ENCODE data around the gene S100A4.

DNA sequence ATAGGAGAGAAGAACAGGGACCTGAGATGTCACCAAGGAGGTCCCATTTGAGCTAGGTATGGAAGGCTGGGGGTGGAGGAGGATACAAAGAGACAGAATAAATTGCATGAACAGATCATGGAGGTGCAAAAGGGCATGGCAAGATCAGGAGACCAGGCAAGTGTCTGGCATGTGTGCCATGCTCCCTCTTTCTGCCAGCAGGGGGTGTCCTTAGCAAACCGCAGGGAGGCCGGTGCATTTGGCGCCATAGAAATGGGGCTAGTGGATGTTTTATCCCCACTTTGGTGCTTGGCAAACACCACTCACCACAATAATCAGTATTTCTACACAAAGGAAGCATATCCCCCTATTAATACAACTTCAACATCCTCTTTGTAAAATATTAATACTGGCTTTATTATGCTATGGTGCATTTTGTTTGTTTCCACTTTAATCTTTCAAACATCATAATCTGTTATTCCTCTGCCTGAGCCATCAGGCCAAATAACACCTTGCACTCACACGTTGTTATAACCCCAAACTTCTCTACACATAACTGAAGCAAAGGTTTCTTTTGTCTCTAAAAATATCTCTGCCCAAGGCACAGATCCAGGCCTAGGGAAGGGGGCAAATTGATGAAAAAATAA lies 35.8 kb downstream of the S100A4 start:
- TF ChIP-seq, protein P1, sequence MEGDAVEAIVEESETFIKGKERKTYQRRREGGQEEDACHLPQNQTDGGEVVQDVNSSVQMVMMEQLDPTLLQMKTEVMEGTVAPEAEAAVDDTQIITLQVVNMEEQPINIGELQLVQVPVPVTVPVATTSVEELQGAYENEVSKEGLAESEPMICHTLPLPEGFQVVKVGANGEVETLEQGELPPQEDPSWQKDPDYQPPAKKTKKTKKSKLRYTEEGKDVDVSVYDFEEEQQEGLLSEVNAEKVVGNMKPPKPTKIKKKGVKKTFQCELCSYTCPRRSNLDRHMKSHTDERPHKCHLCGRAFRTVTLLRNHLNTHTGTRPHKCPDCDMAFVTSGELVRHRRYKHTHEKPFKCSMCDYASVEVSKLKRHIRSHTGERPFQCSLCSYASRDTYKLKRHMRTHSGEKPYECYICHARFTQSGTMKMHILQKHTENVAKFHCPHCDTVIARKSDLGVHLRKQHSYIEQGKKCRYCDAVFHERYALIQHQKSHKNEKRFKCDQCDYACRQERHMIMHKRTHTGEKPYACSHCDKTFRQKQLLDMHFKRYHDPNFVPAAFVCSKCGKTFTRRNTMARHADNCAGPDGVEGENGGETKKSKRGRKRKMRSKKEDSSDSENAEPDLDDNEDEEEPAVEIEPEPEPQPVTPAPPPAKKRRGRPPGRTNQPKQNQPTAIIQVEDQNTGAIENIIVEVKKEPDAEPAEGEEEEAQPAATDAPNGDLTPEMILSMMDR (conservative IDR thresholded peaks at IDR 0.05; ENCODE audit: low read depth in 2 of 2) = peak; percentile 78 to 92
- TF ChIP-seq CREB1 (CRISPR knock-in tag; IDR thresholded peaks at IDR 0.05; ENCODE audit: low read depth) (no peak), EZH2 (IDR thresholded peaks at IDR 0.05; ENCODE audit: low read depth, unreplicated experiment) (no peak), POLR2AphosphoS5 (IDR thresholded peaks at IDR 0.05; ENCODE audit: low read depth) (no peak), JUNB (IDR thresholded peaks at IDR 0.05; ENCODE audit: unreplicated experiment) (no peak), ZNF114 (CRISPR knock-in tag; IDR thresholded peaks at IDR 0.05) (no peak), EZH2phosphoT487 (IDR thresholded peaks at IDR 0.05; ENCODE audit: unreplicated experiment) (no peak)

All from GM23338 (cell line).